A549 (cell line): ENCODE measurements around the gene FBXO11.

Experiments
- CTCF ChIP-seq: fragments of >200 bp; sonication (Bioruptor Twin); formaldehyde crosslinking; IDR thresholded peaks from 3 replicates; pipeline ENCODE4 v1.5.1; 2016
- GATA3 ChIP-seq: IDR thresholded peaks from 2 replicates; pipeline ENCODE4 v1.6.1; 2012; ENCODE audit warnings: borderline replicate concordance
- JUN ChIP-seq, 2 experiments: fragments of >200 bp; sonication (Bioruptor Twin); formaldehyde crosslinking; IDR thresholded peaks; 2 replicates in 1 of 2; 3 replicates in 1 of 2; pipeline ENCODE4 v1.6.1; 2016 to 2017
- MAZ ChIP-seq: fragments of 150-350 bp; IDR thresholded peaks from 2 replicates; pipeline ENCODE4 v1.6.1; 2014; ENCODE audit warnings: antibody characterized with exemption, low read depth, low read length, borderline replicate concordance
- POLR2A ChIP-seq: IDR thresholded peaks from 2 replicates; pipeline ENCODE4 v1.6.1; 2012; ENCODE audit warnings: mild to moderate bottlenecking, low read length
- TP53 ChIP-seq: fragments of 250-450 bp; sonication (Bioruptor Pico); IDR thresholded peaks from 2 replicates; pipeline ENCODE4 v1.5.0; 2021; ENCODE audit warnings: mild to moderate bottlenecking, moderate library complexity

- TF ChIP-seq POLR2A: no peak
- TF ChIP-seq JUN (IDR thresholded peaks at IDR 0.05): no peak
- no peak for TF ChIP-seq TP53 (CRISPR knock-in tag)
- no peak for TF ChIP-seq GATA3
- no peak for TF ChIP-seq CTCF
- no peak for TF ChIP-seq MAZ
These were observed 39.1 kb downstream of the FBXO11 start for GRCh38 chr2:47867205-47867604.
